ENCODE data around the gene TTYH3.

DNA sequence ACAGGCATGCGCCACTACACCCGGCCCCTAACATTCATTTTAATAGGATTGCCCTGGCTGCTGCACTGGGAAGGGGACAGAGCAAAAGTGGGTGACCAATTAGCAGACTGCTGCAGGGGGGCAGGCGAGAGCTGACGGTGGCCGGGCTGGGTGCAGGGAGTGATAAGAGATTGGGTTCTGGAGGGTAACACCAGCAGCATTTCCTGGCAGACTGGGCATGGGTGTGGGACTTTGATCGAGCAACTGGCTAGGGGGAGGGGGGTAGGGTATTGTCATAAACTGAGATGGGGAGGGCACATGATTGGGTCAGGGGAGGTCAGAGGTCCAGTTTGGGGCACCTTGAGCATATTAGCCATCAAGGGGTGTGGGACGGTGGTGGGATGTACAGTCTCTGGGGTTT is 36.1 kb downstream of the TTYH3 start:
- TF ChIP-seq, protein P1, sequence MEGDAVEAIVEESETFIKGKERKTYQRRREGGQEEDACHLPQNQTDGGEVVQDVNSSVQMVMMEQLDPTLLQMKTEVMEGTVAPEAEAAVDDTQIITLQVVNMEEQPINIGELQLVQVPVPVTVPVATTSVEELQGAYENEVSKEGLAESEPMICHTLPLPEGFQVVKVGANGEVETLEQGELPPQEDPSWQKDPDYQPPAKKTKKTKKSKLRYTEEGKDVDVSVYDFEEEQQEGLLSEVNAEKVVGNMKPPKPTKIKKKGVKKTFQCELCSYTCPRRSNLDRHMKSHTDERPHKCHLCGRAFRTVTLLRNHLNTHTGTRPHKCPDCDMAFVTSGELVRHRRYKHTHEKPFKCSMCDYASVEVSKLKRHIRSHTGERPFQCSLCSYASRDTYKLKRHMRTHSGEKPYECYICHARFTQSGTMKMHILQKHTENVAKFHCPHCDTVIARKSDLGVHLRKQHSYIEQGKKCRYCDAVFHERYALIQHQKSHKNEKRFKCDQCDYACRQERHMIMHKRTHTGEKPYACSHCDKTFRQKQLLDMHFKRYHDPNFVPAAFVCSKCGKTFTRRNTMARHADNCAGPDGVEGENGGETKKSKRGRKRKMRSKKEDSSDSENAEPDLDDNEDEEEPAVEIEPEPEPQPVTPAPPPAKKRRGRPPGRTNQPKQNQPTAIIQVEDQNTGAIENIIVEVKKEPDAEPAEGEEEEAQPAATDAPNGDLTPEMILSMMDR (IDR thresholded peaks at IDR 0.05), result no peak
- TF ChIP-seq POLR2A (IDR thresholded peaks at IDR 0.05), result no peak
